Loucy (cell line): ENCODE data around the gene SHFL.

Experiments used
- EZH2phosphoT487 ChIP-seq: fragments of 200-600 bp; IDR thresholded peaks from 2 replicates; pipeline ENCODE4 v1.6.1; 2018; ENCODE audit warnings: antibody characterized with exemption, mild to moderate bottlenecking, moderate library complexity, borderline replicate concordance
- TF ChIP-seq, protein P1 (sequence below): fragments of 200-600 bp; sonication (generic); conservative IDR thresholded peaks from 2 replicates; pipeline ENCODE4 v1.5.1; 2014; ENCODE audit warnings: mild to moderate bottlenecking, antibody characterized with exemption, low read length

DNA sequence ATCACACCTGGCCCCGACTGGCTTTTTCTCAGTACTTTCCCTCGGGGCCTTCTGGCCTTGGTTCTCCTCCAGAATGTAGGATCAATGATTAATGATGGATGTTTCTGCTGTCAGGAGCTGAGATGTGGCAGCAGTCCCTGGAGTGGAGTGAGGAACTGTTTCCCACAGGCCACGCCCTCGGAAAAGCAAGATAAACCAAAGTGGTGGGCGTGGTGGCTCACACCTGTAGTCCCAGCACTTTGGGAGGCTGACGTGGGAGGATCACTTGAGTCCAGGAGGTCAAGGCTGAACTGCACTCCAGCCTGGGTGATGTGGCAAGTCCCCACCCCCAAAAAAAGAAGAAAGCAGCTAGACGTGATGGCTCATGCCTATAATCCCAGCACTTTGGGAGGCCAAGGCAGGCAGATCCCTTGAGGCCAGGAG is 7.1 kb upstream of the SHFL start:
- TF ChIP-seq, protein P1, sequence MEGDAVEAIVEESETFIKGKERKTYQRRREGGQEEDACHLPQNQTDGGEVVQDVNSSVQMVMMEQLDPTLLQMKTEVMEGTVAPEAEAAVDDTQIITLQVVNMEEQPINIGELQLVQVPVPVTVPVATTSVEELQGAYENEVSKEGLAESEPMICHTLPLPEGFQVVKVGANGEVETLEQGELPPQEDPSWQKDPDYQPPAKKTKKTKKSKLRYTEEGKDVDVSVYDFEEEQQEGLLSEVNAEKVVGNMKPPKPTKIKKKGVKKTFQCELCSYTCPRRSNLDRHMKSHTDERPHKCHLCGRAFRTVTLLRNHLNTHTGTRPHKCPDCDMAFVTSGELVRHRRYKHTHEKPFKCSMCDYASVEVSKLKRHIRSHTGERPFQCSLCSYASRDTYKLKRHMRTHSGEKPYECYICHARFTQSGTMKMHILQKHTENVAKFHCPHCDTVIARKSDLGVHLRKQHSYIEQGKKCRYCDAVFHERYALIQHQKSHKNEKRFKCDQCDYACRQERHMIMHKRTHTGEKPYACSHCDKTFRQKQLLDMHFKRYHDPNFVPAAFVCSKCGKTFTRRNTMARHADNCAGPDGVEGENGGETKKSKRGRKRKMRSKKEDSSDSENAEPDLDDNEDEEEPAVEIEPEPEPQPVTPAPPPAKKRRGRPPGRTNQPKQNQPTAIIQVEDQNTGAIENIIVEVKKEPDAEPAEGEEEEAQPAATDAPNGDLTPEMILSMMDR: no peak
- no peak for TF ChIP-seq EZH2phosphoT487
